SKM-1 treated with dmso at 0.1 percent for 144 hours (cell line): ENCODE data around the gene RNF186.
"Not testable (repeated sequence)": the region's sequence is repeated elsewhere in the genome, so short reads cannot be mapped to it uniquely, and the experiment has no call there.

Experiments used
- DNase-seq: peaks from one replicate; lab custom pipeline; 2025; ENCODE audit not compliant: unreplicated experiment; lab: John Stamatoyannopoulos, UW

The RNF186 gene

DNA sequence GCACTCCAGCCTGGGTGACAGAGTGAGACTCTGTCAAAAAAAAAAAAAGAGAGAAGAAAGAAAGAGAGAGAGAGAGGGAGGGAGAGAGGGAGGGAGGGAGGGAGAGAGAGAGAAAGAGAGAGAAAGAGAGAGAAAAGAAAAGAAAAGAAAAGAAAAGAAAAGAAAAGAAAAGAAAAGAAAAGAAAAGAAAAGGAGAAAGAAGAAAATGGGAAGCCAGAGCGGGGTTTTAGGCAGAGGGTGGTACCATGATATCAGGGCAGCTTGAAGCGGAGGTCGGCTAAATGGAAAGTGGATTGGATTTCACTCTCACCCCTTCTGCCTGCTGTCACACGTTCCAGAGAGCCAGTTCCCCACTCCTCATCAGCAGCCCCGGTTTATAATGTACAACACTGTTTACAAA is 17.3 kb downstream of the RNF186 start:
- DNase-seq, result no peak

DNA sequence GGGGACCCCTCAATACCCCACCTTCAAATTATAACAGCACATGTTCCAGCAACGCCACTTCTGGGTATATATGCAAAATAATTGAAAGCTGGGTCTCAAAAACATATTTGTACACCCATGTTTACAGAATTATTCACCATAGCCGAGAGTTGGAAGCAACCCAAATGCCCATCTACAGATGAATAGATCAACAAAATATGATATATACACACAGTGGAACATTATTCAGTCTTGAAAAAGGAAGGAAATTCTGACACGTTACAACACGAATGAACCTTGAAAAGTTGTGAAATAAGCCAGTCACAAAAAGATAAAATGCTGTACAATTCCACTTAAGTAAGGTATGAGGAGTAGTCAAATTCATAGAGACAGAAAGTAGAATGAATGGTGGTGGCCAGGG is 20.5 kb downstream of the RNF186 start:
- DNase-seq, result no peak

GRCh38 chr1:19793360-19794046 is 21.6 kb downstream of the RNF186 start:
- no peak for DNase-seq

GRCh38 chr1:19792237-19793002 is 22.7 kb downstream of the RNF186 start:
- DNase-seq, result no peak

- not testable (repeated sequence) for DNase-seq
Observed at GRCh38 chr1:19790061-19790975, 24.8 kb downstream of the RNF186 start.

DNA sequence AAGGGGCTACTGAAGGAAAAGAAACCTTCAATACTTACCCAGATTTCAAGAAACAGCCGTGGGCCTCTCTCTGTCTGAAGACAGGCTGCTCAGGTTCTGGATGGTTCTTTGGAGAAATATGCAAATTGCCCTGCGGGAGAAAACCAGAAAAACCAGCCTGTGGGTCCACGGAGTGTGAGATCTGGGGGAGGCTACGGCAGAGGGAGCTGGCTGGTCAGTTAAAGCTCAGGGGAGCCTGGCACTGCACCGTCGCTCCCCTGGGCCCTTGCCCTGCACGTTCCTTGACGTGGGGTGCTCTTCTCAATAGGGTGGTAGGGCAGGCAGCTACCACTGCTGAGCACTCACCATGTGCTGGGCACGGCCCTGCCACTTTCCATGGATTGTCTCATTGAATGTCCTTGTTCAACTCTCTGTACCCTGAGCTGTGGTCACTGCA is 28.1 kb downstream of the RNF186 start:
- no peak for DNase-seq

DNA sequence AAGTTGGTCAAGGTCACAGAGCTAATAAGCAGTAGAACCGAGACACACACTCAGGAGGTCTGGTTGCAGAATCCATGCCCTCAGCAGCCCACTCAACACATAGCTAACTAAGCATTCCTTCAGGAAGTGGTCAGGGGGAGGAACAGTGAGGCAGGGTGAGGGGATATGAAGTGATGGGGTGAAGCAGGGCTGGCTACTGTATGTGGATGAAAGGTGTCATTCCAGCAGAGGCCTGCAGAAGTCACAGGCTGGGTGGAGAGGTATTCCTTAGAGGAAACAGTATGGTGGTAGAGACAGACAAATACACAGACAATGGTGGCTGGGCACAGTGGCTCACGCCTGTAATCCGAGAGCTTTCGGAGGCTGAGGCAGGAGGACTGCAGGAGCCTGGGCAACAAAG is 29.4 kb downstream of the RNF186 start:
- DNase-seq, result no peak

DNA sequence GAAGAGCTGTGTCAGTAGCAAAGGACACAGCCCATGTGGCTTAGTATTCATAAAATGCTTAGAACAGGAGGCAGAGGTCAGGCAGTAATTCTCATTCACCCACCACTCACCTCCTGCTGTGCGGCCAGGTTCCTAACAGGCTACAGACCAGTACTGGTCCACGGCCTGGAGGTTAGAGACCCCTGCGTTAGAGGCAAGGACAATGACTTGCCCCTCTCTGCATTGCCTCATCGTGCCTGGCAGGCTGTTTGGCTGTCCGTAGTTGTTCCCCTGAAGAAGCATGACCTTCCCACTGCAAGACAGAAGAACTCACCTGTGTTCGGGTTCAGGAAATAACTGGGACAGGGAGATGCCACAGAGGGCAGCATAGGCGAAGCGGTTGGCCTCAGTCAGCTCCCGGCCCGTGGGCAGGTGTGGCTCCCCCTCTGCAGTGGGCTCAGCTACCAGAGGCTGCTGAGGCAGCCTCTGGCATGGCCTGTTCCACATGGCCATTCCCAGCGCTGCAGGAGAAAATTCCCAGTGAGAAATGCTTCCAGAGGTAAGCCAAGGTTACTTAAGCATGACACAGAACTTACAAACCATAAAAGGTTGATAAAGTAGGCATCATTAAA is 34.7 kb downstream of the RNF186 start:
- no peak for DNase-seq

DNA sequence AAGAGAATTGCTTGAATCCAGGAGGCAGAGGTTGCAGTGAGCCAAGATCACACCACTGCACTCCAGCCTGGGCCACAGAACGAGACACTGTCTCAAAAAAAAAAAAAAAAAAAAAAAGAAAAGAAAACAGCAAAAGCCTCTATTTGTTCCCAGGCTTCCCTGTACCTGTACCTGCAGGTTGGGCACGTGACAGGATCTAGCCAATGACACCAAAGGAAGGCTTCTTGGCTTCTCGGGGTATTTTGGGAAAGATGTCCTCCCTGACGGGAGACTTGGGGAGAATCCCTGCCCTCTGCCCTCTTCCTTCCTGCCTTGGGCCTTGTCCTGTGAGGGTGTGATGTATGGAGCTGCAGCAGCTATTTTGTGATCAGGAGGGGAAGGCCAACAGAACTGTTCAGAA is 38.1 kb downstream of the RNF186 start:
- DNase-seq, result no peak

DNA sequence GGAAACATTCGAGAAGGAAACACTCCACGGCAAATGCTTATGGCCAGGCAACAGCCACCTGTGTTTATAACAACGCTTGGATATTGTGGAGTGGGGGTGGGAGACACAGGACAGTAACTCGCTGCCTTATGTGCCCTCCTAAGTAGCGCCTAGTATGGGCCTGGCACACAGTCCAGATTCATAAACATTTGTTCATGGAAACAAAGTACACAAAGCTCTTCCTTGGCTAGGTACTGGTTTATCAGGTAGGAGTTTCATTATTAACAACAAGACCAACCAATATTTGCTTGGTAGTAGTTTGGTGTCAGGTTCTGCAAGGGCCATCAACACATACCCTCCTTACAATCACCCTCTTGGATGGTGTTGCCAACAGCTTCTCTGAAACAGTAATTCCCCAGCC is 38.8 kb downstream of the RNF186 start:
- no peak for DNase-seq

DNA sequence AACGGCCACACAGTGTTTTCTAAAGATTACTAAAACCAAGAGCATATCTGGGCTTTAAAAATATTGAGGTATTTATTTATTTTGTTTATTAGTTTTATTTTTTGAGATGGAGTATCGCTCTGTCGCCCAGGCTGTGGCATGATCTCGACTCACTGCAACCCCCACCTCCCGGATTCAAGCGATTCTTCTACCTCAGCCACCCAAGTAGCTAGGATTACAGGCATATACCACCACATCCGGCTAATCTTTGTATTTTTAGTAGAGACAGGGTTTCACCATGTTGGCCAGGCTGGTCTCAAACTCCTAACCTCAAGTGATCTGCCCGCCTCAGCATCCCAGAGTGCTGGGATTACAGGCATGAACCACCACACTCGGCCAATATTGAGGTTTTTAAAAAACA is 39.3 kb downstream of the RNF186 start:
- DNase-seq, result no peak

GRCh38 chr1:19775317-19775716 is 39.8 kb downstream of the RNF186 start:
- no peak for DNase-seq

GRCh38 chr1:19774180-19774785 is 40.8 kb downstream of the RNF186 start:
- DNase-seq, result no peak

- DNase-seq, result no peak
Observed at GRCh38 chr1:19773485-19773884, 41.6 kb downstream of the RNF186 start.

GRCh38 chr1:19772053-19772452 is 43.0 kb downstream of the RNF186 start:
- DNase-seq, result no peak

- no peak for DNase-seq
Observed at GRCh38 chr1:19771350-19771749, 43.7 kb downstream of the RNF186 start.

GRCh38 chr1:19770436-19771190 is 44.5 kb downstream of the RNF186 start:
- DNase-seq, result no peak

GRCh38 chr1:19769211-19769932 is 45.7 kb downstream of the RNF186 start:
- DNase-seq, result no peak
